Endothelial cell of umbilical vein (primary cell): ENCODE results near the gene C3orf20. TPM values are rescaled to one million over a fixed set of nuclear protein-coding genes. Genes with fewer than 3 reads are reported as not detected.
A peak's percentile ranks its signal among the peaks of the same experiment; 100 is the strongest.

ENCODE experiments used
- BruUV-seq: library from RNA; stranded (reverse); fragments of 400-500 nt; replicated peaks from 2 replicates; lab custom pipeline; 2021; lab: Mats Ljungman, UMichigan
- CTCF ChIA-PET: fragments of 300-600, 350-600 bp; sonication (Branson Sonifier 250); formaldehyde crosslinking; loops from one replicate; lab custom pipeline; 2021; ENCODE audit warnings: antibody characterized with exemption, inconsistent platforms; lab: Charles Lee
- POLR2A ChIA-PET: fragments of 300-600, 350-600 bp; sonication (Branson Sonifier 250); formaldehyde crosslinking; loops from one replicate; lab custom pipeline; 2021; ENCODE audit warnings: antibody characterized with exemption, inconsistent platforms; lab: Charles Lee
- DNase-seq: peaks from one replicate; pipeline ENCODE4 v3.0.0-alpha.2; 2011; ENCODE audit warnings: low read depth, low spot score
- FAIRE-seq: peaks from 2 replicates; lab custom pipeline; 2011; peaks lifted over from hg19 to GRCh38; lab: Jason Lieb, UNC
- H2AFZ ChIP-seq: 2 replicates; pipeline ENCODE4 v1.6.0; 2012; ENCODE audit warnings: low read depth, low read length, control low read depth, inconsistent platforms
- H3K27ac ChIP-seq: 2 replicates; pipeline ENCODE4 v1.5.1; 2011; ENCODE audit warnings: low read depth, mild to moderate bottlenecking, control low read depth, low read length, moderate library complexity; ENCODE audit not compliant: insufficient read depth
- H3K27me3 ChIP-seq, 2 experiments: 2 replicates each; pipeline versions ENCODE4 v1.6.0 to v1.6.1; 2011; ENCODE audit warnings: low read length in 2 of 2, mixed read lengths in 1 of 2; ENCODE audit not compliant: control insufficient read depth in 2 of 2, insufficient read depth in 2 of 2
- H3K36me3 ChIP-seq, 2 experiments: 2 replicates in 1 of 2; 3 replicates in 1 of 2; pipeline ENCODE4 v1.5.1; 2011; ENCODE audit warnings: low read length in 2 of 2, mild to moderate bottlenecking in 1 of 2, moderate library complexity in 1 of 2; ENCODE audit not compliant: control insufficient read depth in 2 of 2, insufficient read depth in 2 of 2; ENCODE audit errors: extremely low read depth in 1 of 2
- H3K4me1 ChIP-seq: 3 replicates; pipeline ENCODE4 v1.5.1; 2011; ENCODE audit warnings: mild to moderate bottlenecking, low read length; ENCODE audit not compliant: control insufficient read depth, insufficient read depth; ENCODE audit errors: extremely low read depth
- H3K4me2 ChIP-seq: 2 replicates; pipeline ENCODE4 v1.6.1; 2011; ENCODE audit warnings: low read length, control low read depth, mixed read lengths; ENCODE audit not compliant: insufficient read depth
- H3K4me3 ChIP-seq, 3 experiments: fragments of 200-600 bp in 1 of 3; sonication (generic), shearing (Covaris generic) in 1 of 3; replicated peaks in 1 of 3; 2 replicates each; pipeline ENCODE4 v1.5.1; 2011 to 2016; ENCODE audit warnings: control low read depth in 3 of 3, low read length in 3 of 3, mild to moderate bottlenecking in 2 of 3, inconsistent platforms in 1 of 3, low read depth in 1 of 3, moderate library complexity in 1 of 3; ENCODE audit not compliant: insufficient read depth in 1 of 3
- H3K79me2 ChIP-seq: 2 replicates; pipeline ENCODE4 v1.6.0; 2012; ENCODE audit warnings: low read length, inconsistent platforms; ENCODE audit not compliant: control insufficient read depth, insufficient read depth
- H3K9ac ChIP-seq: replicated peaks from 2 replicates; pipeline ENCODE3; 2011; ENCODE audit warnings: low read length, control low read depth; ENCODE audit not compliant: insufficient read depth; ENCODE audit errors: extremely low read depth
- H3K9me1 ChIP-seq: replicated peaks from 3 replicates; pipeline ENCODE4 v1.6.0; 2011; ENCODE audit warnings: mild to moderate bottlenecking, low read length; ENCODE audit not compliant: control insufficient read depth, insufficient read depth; ENCODE audit errors: extremely low read depth
- H3K9me3 ChIP-seq: replicated peaks from 2 replicates; pipeline ENCODE4 v1.5.1; 2012; ENCODE audit warnings: low read length, inconsistent platforms; ENCODE audit not compliant: control insufficient read depth, insufficient read depth
- H4K20me1 ChIP-seq: replicated peaks from 2 replicates; pipeline ENCODE3; 2011; ENCODE audit warnings: mild to moderate bottlenecking, low read length; ENCODE audit not compliant: control insufficient read depth, insufficient read depth; ENCODE audit errors: extremely low read depth
- CTCF ChIP-seq, 2 donors: IDR thresholded peaks; 1 replicate in 1 of 2; 2 replicates in 1 of 2; pipeline ENCODE4 v1.5.1; 2011; ENCODE audit warnings: low read length in 2 of 2, mild to moderate bottlenecking in 2 of 2, moderate library complexity in 2 of 2, control low read depth in 1 of 2, inconsistent platforms in 1 of 2, low read depth in 1 of 2; ENCODE audit not compliant: insufficient read depth in 1 of 2; ENCODE audit errors: extremely low read depth in 1 of 2
- EZH2 ChIP-seq: IDR thresholded peaks from 2 replicates; pipeline ENCODE4 v1.6.1; 2012; ENCODE audit warnings: borderline replicate concordance, low read depth, mild to moderate bottlenecking, moderate library complexity, low read length, inconsistent platforms; ENCODE audit not compliant: severe bottlenecking
- FOS ChIP-seq: IDR thresholded peaks from 2 replicates; pipeline ENCODE4 v1.6.1; 2011; ENCODE audit warnings: mild to moderate bottlenecking, low read length, moderate library complexity, borderline replicate concordance; ENCODE audit not compliant: insufficient read depth
- GATA2 ChIP-seq: IDR thresholded peaks from 2 replicates; pipeline ENCODE4 v1.7.0; 2011; ENCODE audit warnings: low read depth, mild to moderate bottlenecking, moderate library complexity, mixed read lengths, low read length; ENCODE audit not compliant: insufficient read length, insufficient read depth
- MYC ChIP-seq: IDR thresholded peaks from one replicate; pipeline ENCODE4 v1.6.1; 2011; ENCODE audit warnings: mild to moderate bottlenecking, low read depth, low read length
- POLR2A ChIP-seq: IDR thresholded peaks from 2 replicates; pipeline ENCODE4 v1.6.1; 2012; ENCODE audit warnings: low read depth, mild to moderate bottlenecking, control low read depth, low read length
- POLR2AphosphoS5 ChIP-seq: IDR thresholded peaks from 2 replicates; pipeline ENCODE4 v1.6.1; 2012; ENCODE audit warnings: low read depth, mild to moderate bottlenecking, control low read depth, low read length, moderate library complexity; ENCODE audit not compliant: insufficient read depth
- dilution Hi-C: fragments of 300-500 bp; cut with MboI; formaldehyde crosslinking; loops from one replicate; pipeline ENCODE4 v1.15.0; 2019; ENCODE audit warnings: low sequenced_read_pairs; ENCODE audit not compliant: extremely low pct_ligation_motif_present
- intact Hi-C: fragments of 100-400 bp; cut with micrococcal nuclease; formaldehyde crosslinking; loops from one replicate; pipeline ENCODE4 v1.10.0; 2022
- polyA plus RNA-seq, 4 experiments: library from polyadenylated mRNA; depleted of rRNA in 3 of 4; stranded (reverse) in 3 of 4; unstranded in 1 of 4; fragments of >200 nt; gene quantifications; 2 replicates each; pipeline versions ENCODE4 v1.2.1 to v1.2.3, GENCODE V29; 2011 to 2012; ENCODE audit warnings: missing spikeins in 1 of 4
- total RNA-seq: library from RNA; stranded (reverse); gene quantifications from 2 replicates; pipeline ENCODE4 v1.2.3, GENCODE V29; 2021

C3orf20 gene
- total and polyA plus RNA-seq, 2 donors (not counting 3 experiments of a cell fraction or from before 2014, with no cell fraction given): not detected

- ChIA-PET POLR2A (no interaction called here), CTCF (no interaction called here)
- H3K27ac ChIP-seq: no peak overlapping the region
- no peak overlapping the region for H3K9ac ChIP-seq
- dilution Hi-C loops: no loop called here
- peaks cover 14% of the 10 kb centered on the region for H3K79me2 ChIP-seq
- peaks cover 0 to 2% of the 10 kb centered on the region in 2 experiments for H3K27me3 ChIP-seq
- FAIRE-seq (no peak), DNase-seq (no peak)
- BruUV-seq: no TSS peak
- H4K20me1 ChIP-seq: no peaks in the 10 kb centered on the region
- H3K4me1 ChIP-seq: peaks cover 16% of the 10 kb centered on the region
- H3K9me1 ChIP-seq: no peaks in the 10 kb centered on the region
- TF ChIP-seq GATA2 (no peak), MYC (no peak)
- no peak overlapping the region for H3K4me3 ChIP-seq
- no peaks in the 10 kb centered on the region for H3K9me3 ChIP-seq
- intact Hi-C loops: no loop called here
- H2AFZ ChIP-seq: no peak overlapping the region
- no peak overlapping the region for H3K4me2 ChIP-seq
- H3K36me3 ChIP-seq: no peaks in the 10 kb centered on the region
Measured at GRCh38 chr3:14650193-14650592, 24.7 kb upstream of the C3orf20 start.

DNA sequence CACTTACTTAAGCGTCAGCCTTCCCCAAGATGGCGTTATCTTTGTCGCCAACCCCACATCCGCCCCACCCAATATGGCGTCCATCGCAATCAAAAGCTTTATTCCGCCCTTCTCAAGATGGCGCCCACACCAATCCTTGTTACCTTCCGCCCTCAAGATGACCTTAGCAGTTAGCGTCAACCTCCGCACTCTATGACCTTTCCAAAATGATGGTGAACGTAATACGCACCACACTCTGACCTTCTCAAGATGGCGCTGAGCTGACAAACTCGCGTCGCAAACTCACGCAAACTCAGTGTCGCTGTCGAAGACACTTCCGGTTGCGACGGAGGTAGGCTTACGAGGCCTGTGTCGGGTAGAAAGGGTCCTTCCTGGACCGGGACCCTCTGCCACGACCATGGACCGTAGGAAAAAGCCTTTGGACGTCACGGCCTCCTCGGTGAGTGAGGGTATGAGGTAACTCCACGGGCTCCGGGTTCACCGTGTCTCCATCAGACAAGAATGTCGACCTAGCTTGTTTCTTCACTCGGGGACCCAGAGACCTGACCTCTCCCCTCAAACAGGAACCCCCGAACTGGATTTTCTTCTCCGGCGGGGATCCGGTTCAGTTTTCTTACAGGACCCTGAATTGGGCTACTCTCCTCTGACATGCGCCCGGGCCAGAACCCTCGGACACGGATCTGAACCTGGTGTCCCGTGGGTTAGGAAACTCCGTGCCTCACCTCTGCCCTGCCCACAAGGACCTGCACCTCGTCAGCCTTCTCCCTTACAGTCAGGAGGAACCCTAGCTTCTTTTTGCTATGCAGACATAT, 23.3 kb upstream of the C3orf20 start, which contains the start of gene CCDC174:
CCDC174 (plus strand) TSS at position 323 of the 812 bp plus-strand sequence; CDS start at position 398, 75 bp downstream.
- Histone ChIP-seq H3K9me1 (no peaks in the 10 kb centered on the region), H3K9ac (peak within 1 kb of the TSS; percentile 64), H3K4me2 (peak within 1 kb of the TSS; percentile 87), H3K36me3 (peaks cover 2 to 4% of the 10 kb centered on the region in 2 experiments), H3K4me3 (peak within 1 kb of the TSS; percentile 17 to 75 (median 61)), H2AFZ (peak within 1 kb of the TSS; percentile 20), H3K4me1 (peaks cover 16% of the 10 kb centered on the region), H3K27ac (peak within 1 kb of the TSS; percentile 40), H3K79me2 (peaks cover 14% of the 10 kb centered on the region), H3K27me3 (peaks cover 0 to 2% of the 10 kb centered on the region in 2 experiments), H3K9me3 (no peaks in the 10 kb centered on the region), H4K20me1 (no peaks in the 10 kb centered on the region)
- POLR2A ChIA-PET: interaction anchor here (1.0 to 1.4 kb wide), 2 partner anchors 473 to 555 kb away, joined by 3 read pairs; partner anchors contain the start of genes CAPN7 and LSM3
- CTCF ChIA-PET: interaction anchor here (0.8 to 2.2 kb wide), 11 partner anchors 16 to 755 kb away, joined by 3 to 11 read pairs (median 4); partner anchors contain the start of genes C3orf20, CHCHD4, LSM3 and XPC
- BruUV-seq: TSS peak; percentile 85
- intact Hi-C loops (loop anchor here (1.0 kb wide), 2 partner anchors 16 to 296 kb away; partner anchors contain the start of gene NR2C2), dilution Hi-C loops (no loop called here)
- FAIRE-seq (peak; percentile 98), DNase-seq (peak; percentile 99)
- peak; percentile 98 for TF ChIP-seq POLR2AphosphoS5
- no peak for TF ChIP-seq FOS
- no peak for TF ChIP-seq EZH2
- peak; percentile 70 for TF ChIP-seq GATA2
- TF ChIP-seq POLR2A: peak; percentile 93
- no peak for TF ChIP-seq CTCF (IDR thresholded peaks at IDR 0.05; ENCODE audit: extremely low read depth in 1 of 2, insufficient read depth in 1 of 2, low read depth in 1 of 2, low read length in 2 of 2)
